PFSK-1 (cell line): Measurements from ENCODE around the gene ZFYVE21.

Source experiments
- FOXP2 ChIP-seq: optimal IDR thresholded peaks from 2 replicates; pipeline ENCODE3; 2011; ENCODE audit warnings: borderline replicate concordance, control low read depth, inconsistent platforms; ENCODE audit not compliant: insufficient read depth; ENCODE audit errors: extremely low read length, extremely low read depth
- POLR2AphosphoS5 ChIP-seq: IDR thresholded peaks from 2 replicates; pipeline ENCODE4 v1.6.1; 2012; ENCODE audit warnings: low read depth, mild to moderate bottlenecking, control low read depth, low read length, moderate library complexity
- REST ChIP-seq, 2 experiments: IDR thresholded peaks; 2 replicates each; pipeline versions ENCODE4 v1.6.1 to v1.8.0; 2011 to 2012; ENCODE audit warnings: low read depth in 2 of 2, low read length in 2 of 2, control low read depth in 1 of 2, inconsistent platforms in 1 of 2, mild to moderate bottlenecking in 1 of 2, moderate library complexity in 1 of 2; ENCODE audit not compliant: insufficient read depth in 1 of 2
- TAF1 ChIP-seq: IDR thresholded peaks from 2 replicates; pipeline ENCODE4 v1.6.1; 2012; ENCODE audit warnings: low read length, control low read depth, borderline replicate concordance; ENCODE audit not compliant: insufficient read depth

- TF ChIP-seq TAF1 (no peak), REST (IDR thresholded peaks at IDR 0.05; ENCODE audit: insufficient read depth in 1 of 2, low read depth in 2 of 2, low read length in 2 of 2) (no peak), POLR2AphosphoS5 (no peak), FOXP2 (no peak)
These were observed 56.6 kb downstream of the ZFYVE21 start for GRCh38 chr14:103772078-103772712.
